ENCODE results near the gene PARD3.

The PARD3 gene

DNA sequence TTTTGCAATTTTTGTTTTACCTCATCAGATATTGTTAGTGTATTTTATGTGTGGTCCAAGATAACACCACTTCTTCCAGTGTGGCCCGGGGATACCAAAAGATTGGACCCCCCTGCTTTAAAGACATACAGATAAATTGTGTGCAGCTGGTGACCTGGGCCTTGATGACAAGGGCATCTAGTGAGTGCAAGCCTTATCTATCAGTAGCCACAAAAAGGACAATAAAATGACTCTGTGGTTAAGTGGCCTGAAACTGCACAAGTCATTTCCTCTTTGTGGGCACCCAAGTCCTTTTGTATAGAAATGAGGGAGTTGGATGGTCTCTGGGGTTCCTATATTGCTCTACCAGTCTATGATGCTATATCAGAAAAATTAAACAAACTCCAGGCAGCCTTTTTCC lies 98.1 kb downstream of the PARD3 start:
- H3K4me3 ChIP-seq (ENCODE audit: control insufficient read depth, low read depth, low read length), result no peak overlapping the region
- DNase-seq (ENCODE audit: low read depth), result no peak
- no peak for TF ChIP-seq CTCF (conservative IDR thresholded peaks at IDR 0.05; ENCODE audit: control insufficient read depth, insufficient read depth, low read depth, low read length)

DNA sequence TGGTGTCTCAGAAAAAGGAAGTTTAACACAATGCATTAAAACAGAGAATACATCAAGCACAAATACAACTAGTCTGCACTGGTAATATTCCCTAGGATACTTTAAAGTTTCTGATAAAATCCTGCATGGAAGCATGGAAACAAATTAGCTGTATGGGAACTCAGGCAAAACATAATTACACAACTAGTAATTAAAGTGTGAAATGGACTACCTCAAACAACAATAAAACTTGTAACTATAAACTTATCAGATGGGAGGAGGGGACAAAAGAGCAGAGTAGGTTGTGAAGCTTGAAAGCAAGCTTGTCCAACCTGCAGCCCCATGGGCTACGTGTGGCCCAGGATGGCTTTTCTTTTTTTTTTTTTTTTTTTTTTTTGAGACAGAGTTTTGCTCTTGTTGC lies 98.9 kb downstream of the PARD3 start:
- TF ChIP-seq CTCF (conservative IDR thresholded peaks at IDR 0.05; ENCODE audit: control insufficient read depth, insufficient read depth, low read depth, low read length), result no peak
- no peak for DNase-seq (ENCODE audit: low read depth)

GRCh38 chr10:34715511-34716187 lies 99.4 kb downstream of the PARD3 start:
- DNase-seq (ENCODE audit: low read depth), result no peak
- no peak overlapping the region for H3K4me3 ChIP-seq (ENCODE audit: control insufficient read depth, low read depth, low read length)
- no peak for TF ChIP-seq CTCF (conservative IDR thresholded peaks at IDR 0.05; ENCODE audit: control insufficient read depth, insufficient read depth, low read depth, low read length)

More for the DNA sequence above, 98.9 kb downstream of the PARD3 start:
- H3K4me3 ChIP-seq (ENCODE audit: control insufficient read depth, low read depth, low read length), result no peak overlapping the region

DNA sequence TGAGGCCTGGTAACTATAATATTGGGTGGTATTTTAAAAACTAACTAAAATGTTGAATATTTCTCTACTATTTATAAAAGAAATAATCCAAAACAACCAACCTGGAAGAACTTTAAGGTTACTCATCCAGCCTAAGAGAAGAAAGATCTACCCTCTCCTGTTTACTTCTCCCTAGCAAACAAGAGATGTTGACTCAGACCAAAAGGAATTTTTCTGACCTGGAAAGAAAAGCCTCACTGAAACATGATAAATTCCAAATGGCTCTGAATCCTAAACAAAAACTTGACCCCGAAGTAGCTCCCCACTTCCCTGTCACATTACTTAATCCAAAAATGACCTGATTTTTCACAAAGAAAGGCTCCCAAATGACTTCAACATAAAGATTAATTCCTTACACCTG lies 101.2 kb downstream of the PARD3 start:
- no peak for DNase-seq (ENCODE audit: low read depth)
- TF ChIP-seq CTCF (conservative IDR thresholded peaks at IDR 0.05; ENCODE audit: control insufficient read depth, insufficient read depth, low read depth, low read length), result no peak
- no peak overlapping the region for H3K4me3 ChIP-seq (ENCODE audit: control insufficient read depth, low read depth, low read length)

DNA sequence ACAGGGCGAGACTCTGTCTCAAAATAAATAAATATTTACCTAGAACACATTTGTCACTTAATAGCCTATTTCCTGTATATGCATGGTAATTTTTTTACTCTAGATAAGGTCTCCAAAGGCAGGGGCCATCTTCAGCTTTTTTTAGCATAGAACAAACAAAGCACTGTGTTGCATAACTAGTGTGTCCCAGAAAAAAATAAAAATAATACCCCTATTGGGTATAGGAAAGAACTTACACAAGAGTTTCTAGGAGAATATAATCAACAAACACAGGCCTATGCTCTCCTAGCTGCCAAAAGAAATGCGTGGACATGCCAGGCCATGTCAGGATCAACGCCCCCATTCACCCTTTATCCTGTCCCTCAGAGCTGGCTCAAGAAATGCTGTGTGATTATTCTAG lies 103.6 kb downstream of the PARD3 start:
- no peak overlapping the region for H3K4me3 ChIP-seq (ENCODE audit: control insufficient read depth, low read depth, low read length)
- no peak for DNase-seq (ENCODE audit: low read depth)
- no peak for TF ChIP-seq CTCF (conservative IDR thresholded peaks at IDR 0.05; ENCODE audit: control insufficient read depth, insufficient read depth, low read depth, low read length)

- H3K4me3 ChIP-seq (ENCODE audit: control insufficient read depth, low read depth, low read length), result no peak overlapping the region
- DNase-seq (ENCODE audit: low read depth), result peak; percentile 89
- TF ChIP-seq CTCF (conservative IDR thresholded peaks at IDR 0.05; ENCODE audit: control insufficient read depth, insufficient read depth, low read depth, low read length), result no peak
Observed at GRCh38 chr10:34710391-34710751, 104.7 kb downstream of the PARD3 start.

Measured in fibroblast of mammary gland (primary cell).